Measurements from ENCODE around the gene BLMH. TPM values are rescaled to one million over a fixed set of nuclear protein-coding genes. Genes with fewer than 3 reads are reported as not detected.

Gene BLMH
- total RNA-seq, 1 experiment from 2014 or later: 28.3 TPM

DNA sequence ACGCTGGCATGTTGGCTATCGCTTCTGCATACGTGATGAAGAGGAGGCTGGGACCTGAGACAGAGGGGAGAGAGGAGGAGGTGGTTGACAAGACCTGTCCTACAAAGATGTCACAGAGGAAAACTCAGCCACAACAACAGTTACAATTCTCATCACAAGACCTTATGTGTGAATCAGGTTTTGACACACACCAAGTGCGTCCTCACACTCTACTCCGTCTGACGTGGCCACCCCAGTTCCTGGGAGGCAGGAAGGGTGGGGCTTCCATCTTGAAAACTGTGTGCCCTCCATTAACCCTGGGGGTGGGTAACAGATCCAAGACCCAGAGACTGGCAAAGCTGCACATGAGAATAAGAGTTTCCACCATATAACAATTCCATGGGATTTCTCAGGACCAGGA lies 80.4 kb downstream of the BLMH start:
- Mint-ChIP-seq H3K4me3 (ENCODE audit: unreplicated experiment) (no peak overlapping the region), H3K4me1 (ENCODE audit: insufficient read depth, unreplicated experiment) (no peaks in the 10 kb centered on the region), H3K27me3 (ENCODE audit: insufficient read depth, unreplicated experiment) (peaks cover 19% of the 10 kb centered on the region), H3K9me3 (ENCODE audit: unreplicated experiment) (no peaks in the 10 kb centered on the region), H3K36me3 (ENCODE audit: insufficient read depth, unreplicated experiment) (peaks cover 7% of the 10 kb centered on the region), H3K27ac (ENCODE audit: low read depth, unreplicated experiment) (no peak overlapping the region)
- TF ChIP-seq, protein P1, sequence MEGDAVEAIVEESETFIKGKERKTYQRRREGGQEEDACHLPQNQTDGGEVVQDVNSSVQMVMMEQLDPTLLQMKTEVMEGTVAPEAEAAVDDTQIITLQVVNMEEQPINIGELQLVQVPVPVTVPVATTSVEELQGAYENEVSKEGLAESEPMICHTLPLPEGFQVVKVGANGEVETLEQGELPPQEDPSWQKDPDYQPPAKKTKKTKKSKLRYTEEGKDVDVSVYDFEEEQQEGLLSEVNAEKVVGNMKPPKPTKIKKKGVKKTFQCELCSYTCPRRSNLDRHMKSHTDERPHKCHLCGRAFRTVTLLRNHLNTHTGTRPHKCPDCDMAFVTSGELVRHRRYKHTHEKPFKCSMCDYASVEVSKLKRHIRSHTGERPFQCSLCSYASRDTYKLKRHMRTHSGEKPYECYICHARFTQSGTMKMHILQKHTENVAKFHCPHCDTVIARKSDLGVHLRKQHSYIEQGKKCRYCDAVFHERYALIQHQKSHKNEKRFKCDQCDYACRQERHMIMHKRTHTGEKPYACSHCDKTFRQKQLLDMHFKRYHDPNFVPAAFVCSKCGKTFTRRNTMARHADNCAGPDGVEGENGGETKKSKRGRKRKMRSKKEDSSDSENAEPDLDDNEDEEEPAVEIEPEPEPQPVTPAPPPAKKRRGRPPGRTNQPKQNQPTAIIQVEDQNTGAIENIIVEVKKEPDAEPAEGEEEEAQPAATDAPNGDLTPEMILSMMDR (IDR thresholded peaks at IDR 0.05; ENCODE audit: unreplicated experiment): no peak
- ChIA-PET CTCF (no interaction called here), POLR2A (interaction anchor here (1.0 kb wide), 1 partner anchor 12 kb away, joined by 4 read pairs; no protein-coding TSS in a partner anchor)
- no TSS peak for BruUV-seq (replicated peaks)
- no peak for DNase-seq (ENCODE audit: unreplicated experiment)
- intact Hi-C loops (cut with micrococcal nuclease): no loop called here

DNA sequence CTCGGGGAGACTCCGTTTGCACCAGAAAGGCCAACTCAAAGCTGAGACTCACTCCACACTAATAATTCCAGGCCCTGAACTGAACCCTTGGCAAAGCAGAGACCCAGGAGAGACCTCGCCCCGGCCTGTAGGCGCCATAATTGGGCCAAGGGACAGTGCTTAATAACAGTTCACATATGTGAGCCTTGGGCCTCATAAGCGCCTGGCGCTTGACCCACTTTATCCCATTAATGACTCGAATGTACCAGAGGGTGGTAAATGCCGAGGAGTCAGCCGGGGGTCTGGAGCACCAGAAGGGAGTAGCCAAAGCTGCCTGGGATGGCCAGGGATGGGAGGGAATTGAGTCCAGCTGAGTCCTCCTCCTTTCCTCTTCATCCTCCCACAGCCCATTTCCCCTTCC lies 80.8 kb downstream of the BLMH start:
- TF ChIP-seq, protein P1 (IDR thresholded peaks at IDR 0.05; ENCODE audit: unreplicated experiment): no peak
- no TSS peak for BruUV-seq (replicated peaks)
- intact Hi-C loops (cut with micrococcal nuclease): no loop called here
- POLR2A ChIA-PET: no interaction called here
- Mint-ChIP-seq H3K4me1 (ENCODE audit: insufficient read depth, unreplicated experiment) (no peaks in the 10 kb centered on the region), H3K36me3 (ENCODE audit: insufficient read depth, unreplicated experiment) (peaks cover 7% of the 10 kb centered on the region), H3K9me3 (ENCODE audit: unreplicated experiment) (no peaks in the 10 kb centered on the region), H3K27ac (ENCODE audit: low read depth, unreplicated experiment) (no peak overlapping the region), H3K4me3 (ENCODE audit: unreplicated experiment) (no peak overlapping the region), H3K27me3 (ENCODE audit: insufficient read depth, unreplicated experiment) (peaks cover 20% of the 10 kb centered on the region)
- CTCF ChIA-PET: no interaction called here
- no peak for DNase-seq (ENCODE audit: unreplicated experiment)

DNA sequence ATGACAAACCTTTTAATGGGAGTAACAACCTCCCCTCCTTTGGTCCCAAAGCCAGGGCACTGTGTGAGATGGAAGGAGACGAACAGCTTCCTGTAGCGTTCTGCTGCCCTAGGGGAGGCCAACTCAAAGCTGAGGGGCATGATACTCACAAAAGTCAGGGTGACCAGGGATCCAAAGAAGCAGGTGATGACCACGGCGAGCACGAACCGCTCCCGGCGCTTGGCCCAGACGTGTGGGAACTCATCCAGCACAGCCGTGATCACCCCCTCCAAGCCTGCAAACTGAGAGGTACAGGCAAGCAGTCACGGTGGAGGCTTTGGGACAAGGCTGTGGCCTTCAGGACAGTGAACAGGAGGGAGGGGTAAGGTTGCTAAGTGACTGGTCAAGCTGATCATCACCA lies 81.4 kb downstream of the BLMH start:
- CTCF ChIA-PET: interaction anchor here (0.6 kb wide), 2 partner anchors 304 to 1110 kb away, joined by 3 read pairs; no protein-coding TSS in a partner anchor
- DNase-seq (ENCODE audit: unreplicated experiment): no peak
- H3K4me3 Mint-ChIP-seq (ENCODE audit: unreplicated experiment): no peak overlapping the region
- peaks cover 25% of the 10 kb centered on the region for H3K27me3 Mint-ChIP-seq (ENCODE audit: insufficient read depth, unreplicated experiment)
- H3K27ac Mint-ChIP-seq (ENCODE audit: low read depth, unreplicated experiment): no peak overlapping the region
- no peaks in the 10 kb centered on the region for H3K9me3 Mint-ChIP-seq (ENCODE audit: unreplicated experiment)
- POLR2A ChIA-PET: no interaction called here
- peaks cover 7% of the 10 kb centered on the region for H3K36me3 Mint-ChIP-seq (ENCODE audit: insufficient read depth, unreplicated experiment)
- no peaks in the 10 kb centered on the region for H3K4me1 Mint-ChIP-seq (ENCODE audit: insufficient read depth, unreplicated experiment)
- intact Hi-C loops (cut with micrococcal nuclease): no loop called here
- BruUV-seq (replicated peaks): no TSS peak
- TF ChIP-seq, protein P1 (IDR thresholded peaks at IDR 0.05; ENCODE audit: unreplicated experiment): no peak

DNA sequence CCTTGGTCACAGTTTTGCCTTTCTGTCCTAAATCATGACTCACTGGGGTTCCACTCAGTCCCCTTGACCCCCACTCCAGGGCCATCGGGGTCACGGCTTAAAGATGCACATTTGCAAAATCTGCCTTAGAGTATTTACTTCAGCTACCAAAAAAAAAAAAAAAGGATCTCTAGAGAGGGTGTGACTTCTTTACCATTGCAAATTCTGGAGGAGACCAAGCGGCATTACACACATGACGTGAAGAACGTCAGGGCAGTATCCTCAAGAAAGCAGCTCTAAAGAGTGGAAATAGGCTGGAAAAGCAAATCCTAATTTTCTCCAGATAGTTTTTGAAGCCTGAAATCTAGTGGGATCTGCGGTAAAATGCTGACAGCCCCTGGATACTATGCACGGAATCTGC lies 81.8 kb downstream of the BLMH start:
- TF ChIP-seq, protein P1 (IDR thresholded peaks at IDR 0.05; ENCODE audit: unreplicated experiment): no peak
- intact Hi-C loops (cut with micrococcal nuclease): no loop called here
- Mint-ChIP-seq H3K36me3 (ENCODE audit: insufficient read depth, unreplicated experiment) (peaks cover 4% of the 10 kb centered on the region), H3K4me1 (ENCODE audit: insufficient read depth, unreplicated experiment) (no peaks in the 10 kb centered on the region), H3K27ac (ENCODE audit: low read depth, unreplicated experiment) (no peak overlapping the region), H3K27me3 (ENCODE audit: insufficient read depth, unreplicated experiment) (peaks cover 29% of the 10 kb centered on the region), H3K9me3 (ENCODE audit: unreplicated experiment) (no peaks in the 10 kb centered on the region), H3K4me3 (ENCODE audit: unreplicated experiment) (no peak overlapping the region)
- no peak for DNase-seq (ENCODE audit: unreplicated experiment)
- no TSS peak for BruUV-seq (replicated peaks)
- ChIA-PET CTCF (interaction anchor here (0.6 kb wide), 2 partner anchors 305 to 1110 kb away, joined by 3 read pairs; no protein-coding TSS in a partner anchor), POLR2A (no interaction called here)

All from MCF 10A (cell line).